GM18508 (cell line): ENCODE data around the gene SETD2.

Source experiments
- ATAC-seq: cut with Tn5 transposase; IDR thresholded peaks from one replicate; pipeline ENCODE4 v1.9.1; 2021; ENCODE audit warnings: moderate number of reproducible peaks; ENCODE audit not compliant: insufficient read depth, unreplicated experiment

SETD2 gene

DNA sequence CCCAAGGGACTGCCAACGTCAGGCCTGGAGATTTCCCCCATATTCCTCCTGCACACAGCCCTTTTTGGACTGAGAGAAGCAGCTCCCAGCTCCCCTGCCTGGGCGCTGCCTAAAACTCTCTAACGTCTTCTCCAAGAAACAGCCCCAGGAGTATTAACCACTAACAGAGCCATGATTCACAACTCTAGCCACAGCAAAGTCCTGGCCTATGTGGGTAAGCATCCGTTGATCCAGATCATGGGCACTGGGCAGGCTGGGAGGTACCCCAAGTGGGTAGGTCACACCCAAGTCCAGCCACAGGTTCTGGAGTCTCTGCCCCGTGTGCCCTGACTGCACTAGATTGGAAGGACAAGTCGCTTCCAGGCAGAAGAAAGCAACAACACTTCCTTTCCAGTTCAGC, 152.5 kb downstream of the SETD2 start:
- ATAC-seq, result no peak

- ATAC-seq, result no peak
These were observed 153.0 kb downstream of the SETD2 start for GRCh38 chr3:47010910-47011309.

GRCh38 chr3:47010111-47010712, 153.7 kb downstream of the SETD2 start:
- no peak for ATAC-seq

DNA sequence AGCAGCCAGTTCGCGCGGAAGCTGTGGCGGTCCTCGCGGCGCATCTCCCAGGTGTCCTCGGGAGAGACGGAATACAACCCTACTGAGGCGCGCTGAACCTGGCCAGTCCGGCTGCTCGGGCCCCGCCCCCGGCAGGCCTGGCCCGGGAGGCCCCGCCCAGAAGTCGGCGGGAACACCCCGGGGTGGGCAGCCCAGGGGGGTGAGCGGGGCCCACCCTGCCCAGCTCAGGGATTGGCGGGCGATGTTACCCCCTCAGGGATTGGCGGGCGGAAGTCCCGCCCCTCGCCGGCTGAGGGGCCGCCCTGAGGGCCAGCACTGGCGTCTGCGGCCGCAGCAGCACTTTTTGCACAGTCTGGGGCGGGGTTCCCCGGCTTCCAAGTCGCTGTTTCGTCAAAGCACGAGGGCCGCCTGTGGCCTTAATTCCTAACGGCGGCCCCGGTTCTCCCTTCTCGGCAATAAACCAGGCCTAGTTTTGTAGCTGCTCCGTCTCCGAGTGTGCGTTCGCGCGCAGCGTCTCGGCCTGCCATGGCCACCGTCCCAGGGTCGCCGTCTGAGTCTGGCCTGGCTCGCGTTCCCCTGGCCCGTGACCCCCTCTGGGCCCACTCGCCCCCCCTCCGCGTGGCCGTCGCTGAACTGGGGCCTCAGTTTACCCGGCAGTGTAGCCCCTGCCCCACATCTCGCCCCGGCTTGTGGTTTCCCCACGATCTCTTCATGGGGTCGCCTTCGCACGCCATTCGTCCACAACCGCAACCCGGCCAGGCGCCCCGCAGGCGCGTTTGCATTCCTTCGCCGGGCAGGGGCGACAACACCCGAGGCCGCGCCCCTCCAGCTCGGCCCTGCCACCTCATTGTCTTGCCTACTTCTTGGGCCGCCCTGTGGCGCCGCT, 154.4 kb downstream of the SETD2 start:
- ATAC-seq, result no peak

GRCh38 chr3:47008851-47009224, 155.1 kb downstream of the SETD2 start:
- ATAC-seq, result no peak

DNA sequence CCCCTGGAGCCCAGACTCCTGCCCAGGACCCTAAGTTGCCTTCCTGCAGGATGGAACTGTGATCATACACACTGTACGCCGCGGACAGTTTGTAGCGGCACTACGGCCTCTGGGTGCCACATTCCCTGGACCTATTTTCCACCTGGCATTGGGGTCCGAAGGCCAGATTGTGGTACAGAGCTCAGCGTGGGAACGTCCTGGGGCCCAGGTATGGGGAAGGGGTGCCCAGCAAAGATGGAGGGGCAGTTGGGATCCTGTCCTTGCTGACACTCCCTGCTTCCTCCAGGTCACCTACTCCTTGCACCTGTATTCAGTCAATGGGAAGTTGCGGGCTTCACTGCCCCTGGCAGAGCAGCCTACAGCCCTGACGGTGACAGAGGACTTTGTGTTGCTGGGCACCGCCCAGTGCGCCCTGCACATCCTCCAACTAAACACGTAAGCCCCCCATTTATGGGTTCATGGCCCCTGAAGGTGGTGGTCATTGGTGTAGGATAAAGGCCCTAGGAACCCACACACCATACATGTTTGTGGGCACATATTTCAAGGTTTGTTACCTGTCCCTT, 155.6 kb downstream of the SETD2 start:
- ATAC-seq, result no peak

DNA sequence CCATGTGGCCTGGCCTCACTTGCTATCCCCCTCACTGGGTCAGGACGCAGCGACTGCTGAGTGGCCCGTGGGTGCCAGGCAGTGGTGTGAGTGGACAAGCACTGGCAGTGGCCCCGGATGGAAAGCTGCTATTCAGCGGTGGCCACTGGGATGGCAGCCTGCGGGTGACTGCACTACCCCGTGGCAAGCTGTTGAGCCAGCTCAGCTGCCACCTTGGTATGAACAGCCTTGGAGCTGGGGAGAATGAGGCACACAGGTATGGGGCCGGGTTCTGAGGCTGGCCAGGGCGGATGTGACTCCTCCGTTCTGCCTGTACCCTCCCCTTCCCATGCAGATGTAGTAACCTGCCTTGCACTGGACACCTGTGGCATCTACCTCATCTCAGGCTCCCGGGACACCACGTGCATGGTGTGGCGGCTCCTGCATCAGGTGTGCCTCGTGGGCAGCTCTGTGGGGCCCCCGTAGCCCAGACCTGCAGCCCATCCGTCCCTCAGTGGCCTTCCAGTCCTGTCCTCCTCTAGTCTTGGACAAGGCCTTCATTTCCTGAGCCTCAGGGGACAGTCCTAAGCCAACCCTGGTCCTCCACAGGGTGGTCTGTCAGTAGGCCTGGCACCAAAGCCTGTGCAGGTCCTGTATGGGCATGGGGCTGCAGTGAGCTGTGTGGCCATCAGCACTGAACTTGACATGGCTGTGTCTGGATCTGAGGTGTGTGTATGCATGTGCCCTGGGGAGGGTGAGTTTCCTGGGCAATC, 156.3 kb downstream of the SETD2 start:
- no peak for ATAC-seq

DNA sequence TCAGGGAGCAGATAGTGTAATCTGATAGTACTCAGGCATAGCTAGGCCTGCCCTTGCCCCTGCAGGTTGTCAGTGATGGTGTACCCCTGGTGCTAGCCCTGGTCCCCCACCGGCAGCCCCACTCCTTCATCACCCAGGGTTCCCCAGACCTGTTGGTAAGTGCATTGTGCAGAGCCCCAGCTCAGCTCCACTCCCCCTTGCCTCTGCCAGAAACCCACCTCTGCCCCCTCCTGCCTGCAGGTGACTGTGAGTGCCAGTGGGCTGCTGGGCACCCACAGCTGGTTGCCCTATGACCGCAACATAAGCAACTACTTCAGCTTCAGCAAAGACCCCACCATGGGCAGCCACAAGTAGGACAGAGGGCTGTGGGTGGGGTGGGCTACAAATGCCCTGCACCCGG, 156.9 kb downstream of the SETD2 start:
- ATAC-seq, result no peak

DNA sequence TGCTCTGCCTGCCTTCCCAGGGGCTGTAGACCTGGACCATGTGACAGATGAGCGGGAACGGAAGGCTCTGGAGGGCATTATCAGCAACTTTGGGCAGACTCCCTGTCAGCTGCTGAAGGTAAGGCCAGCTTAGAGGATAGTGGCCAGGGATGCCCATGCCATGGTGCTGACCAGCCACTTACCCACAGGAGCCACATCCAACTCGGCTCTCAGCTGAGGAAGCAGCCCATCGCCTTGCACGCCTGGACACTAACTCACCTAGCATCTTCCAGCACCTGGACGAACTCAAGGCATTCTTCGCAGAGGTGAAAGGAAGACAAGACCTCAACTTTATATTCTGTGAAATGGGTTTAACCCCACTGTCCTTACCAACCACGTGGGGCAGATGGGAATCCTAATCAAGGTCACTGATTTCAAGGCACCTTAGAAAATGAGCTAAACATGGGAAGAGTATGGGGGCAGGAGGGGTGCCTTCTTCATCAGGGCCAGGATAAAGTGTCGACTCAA, 157.7 kb downstream of the SETD2 start:
- no peak for ATAC-seq

DNA sequence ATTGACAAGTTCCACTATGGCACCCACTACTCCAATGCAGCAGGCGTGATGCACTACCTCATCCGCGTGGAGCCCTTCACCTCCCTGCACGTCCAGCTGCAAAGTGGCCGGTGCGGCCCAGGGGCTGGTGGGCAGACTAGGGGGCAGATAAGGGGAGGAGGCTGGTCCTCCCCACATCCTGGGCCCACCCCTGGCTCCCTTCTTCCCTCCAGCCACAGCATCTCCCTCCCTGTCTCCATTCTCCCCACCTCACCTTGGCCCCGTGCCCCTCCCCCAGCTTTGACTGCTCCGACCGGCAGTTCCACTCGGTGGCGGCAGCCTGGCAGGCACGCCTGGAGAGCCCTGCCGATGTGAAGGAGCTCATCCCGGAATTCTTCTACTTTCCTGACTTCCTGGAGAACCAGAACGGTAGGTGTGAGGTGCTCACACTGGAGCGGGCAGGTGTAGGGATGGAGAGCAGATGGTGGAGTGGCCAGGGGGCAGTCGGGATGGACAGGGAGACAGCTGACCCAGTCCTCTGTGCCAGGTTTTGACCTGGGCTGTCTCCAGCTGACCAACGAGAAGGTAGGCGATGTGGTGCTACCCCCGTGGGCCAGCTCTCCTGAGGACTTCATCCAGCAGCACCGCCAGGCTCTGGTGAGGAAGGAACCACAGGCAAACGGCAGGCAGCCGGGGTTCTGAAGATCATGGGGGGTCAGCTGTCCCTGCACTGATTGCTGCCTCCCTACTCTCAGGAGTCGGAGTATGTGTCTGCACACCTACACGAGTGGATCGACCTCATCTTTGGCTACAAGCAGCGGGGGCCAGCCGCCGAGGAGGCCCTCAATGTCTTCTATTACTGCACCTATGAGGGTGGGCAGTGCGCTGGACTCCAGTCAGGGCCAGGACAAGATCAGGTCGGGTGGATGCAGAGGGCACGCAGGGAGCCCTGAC, 158.4 kb downstream of the SETD2 start:
- no peak for ATAC-seq

DNA sequence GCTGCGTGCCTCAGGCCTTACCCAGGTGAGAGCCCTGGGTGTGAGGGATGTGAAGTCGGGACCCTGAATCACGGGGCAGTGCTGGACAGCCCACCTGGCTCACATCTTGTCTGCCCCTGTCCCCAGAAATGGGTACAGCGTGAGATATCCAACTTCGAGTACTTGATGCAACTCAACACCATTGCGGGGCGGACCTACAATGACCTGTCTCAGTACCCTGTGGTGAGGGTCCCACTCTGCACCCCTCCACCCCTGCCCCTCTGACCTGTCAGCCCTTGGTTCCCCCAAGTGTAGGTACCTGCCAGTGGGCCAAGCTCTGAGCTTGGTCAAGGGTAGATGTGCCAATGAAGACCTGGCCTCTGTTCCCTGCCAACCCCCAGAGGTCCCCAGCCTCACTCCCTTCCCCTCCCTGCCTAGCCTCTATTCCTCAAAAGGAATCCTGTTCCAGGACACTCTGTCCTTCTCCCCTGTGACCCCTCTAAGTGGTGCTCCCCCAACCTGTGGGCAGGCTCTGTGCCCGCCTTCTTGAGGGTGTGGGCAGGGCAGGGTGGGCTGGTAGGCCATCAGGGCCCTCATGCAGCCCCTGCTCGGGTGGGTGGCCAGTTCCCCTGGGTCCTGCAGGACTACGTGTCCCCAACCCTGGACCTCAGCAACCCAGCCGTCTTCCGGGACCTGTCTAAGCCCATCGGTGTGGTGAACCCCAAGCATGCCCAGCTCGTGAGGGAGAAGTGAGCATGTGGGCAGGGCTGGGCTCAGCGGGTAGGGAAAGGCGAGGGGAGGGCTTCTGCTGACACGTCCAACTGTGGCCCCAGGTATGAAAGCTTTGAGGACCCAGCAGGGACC, 159.3 kb downstream of the SETD2 start:
- ATAC-seq, result no peak

GRCh38 chr3:47003461-47004368, 160.2 kb downstream of the SETD2 start:
- ATAC-seq, result no peak

DNA sequence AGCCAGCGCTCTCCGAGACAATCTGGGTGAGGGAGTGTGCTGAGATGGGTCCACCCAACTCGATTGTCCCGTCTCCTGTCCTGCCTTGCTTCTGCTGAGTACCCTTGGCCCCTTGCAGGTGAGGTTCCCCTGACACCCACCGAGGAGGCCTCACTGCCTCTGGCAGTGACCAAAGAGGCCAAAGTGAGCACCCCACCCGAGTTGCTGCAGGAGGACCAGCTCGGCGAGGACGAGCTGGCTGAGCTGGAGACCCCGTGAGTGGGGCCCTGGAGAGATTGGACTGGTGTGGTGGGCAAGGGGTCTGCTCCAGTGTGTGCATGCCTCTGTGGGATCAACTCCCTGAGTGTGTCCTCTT, 160.9 kb downstream of the SETD2 start:
- no peak for ATAC-seq

DNA sequence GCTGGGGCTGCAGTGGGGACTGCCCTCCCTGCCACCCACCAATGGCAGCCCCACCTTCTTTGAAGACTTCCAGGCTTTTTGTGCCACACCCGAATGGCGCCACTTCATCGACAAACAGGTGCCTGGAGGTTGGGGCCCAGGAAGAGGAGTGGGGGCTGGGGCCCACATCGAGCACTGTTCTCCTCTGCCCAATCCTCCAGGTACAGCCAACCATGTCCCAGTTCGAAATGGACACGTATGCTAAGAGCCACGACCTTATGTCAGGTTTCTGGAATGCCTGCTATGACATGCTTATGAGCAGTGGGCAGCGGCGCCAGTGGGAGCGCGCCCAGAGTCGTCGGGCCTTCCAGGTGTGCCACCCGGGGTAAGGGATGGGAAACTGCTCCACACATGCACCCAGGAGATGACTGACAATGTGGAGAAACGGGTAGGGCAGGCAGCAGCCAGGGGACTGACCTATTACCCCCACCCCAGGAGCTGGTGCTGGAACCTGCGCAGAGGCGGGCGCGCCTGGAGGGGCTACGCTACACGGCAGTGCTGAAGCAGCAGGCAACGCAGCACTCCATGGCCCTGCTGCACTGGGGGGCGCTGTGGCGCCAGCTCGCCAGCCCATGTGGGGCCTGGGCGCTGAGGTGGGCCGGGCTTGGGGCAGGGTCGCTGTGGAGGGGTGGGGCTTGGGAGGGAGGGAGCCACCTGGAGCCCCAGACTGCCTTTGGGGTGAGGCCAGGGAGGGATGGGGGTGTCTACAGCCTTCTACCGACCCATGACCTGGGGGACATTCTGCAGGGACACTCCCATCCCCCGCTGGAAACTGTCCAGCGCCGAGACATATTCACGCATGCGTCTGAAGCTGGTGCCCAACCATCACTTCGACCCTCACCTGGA, 161.5 kb downstream of the SETD2 start:
- no peak for ATAC-seq

DNA sequence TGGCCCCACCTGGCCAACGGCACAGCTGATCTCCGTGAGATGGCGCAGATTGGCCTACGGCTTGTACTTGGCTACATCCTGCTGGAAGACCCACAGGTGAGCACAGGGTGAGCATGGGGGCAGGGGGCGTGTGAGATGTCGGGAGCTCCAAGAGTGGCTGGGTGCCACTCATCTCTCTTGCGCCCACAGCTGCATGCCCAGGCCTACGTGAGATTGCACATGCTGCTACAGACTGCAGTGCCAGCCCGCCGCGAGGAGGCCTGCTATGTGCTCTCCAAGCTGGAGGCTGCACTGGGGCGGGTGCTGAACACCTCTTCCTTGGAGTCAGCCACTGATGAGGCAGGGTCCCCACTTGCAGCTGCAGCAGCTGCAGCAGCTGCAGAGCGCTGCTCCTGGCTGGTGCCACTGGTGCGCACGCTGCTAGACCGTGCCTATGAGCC, 162.2 kb downstream of the SETD2 start:
- ATAC-seq, result no peak

- ATAC-seq, result no peak
These were observed 162.8 kb downstream of the SETD2 start for GRCh38 chr3:47000922-47001730.
